NCI-H146 treated with DMSO at 0.1 percent for 48 hours (cell line): ENCODE data around the gene HEPHL1.
"Not testable (repeated sequence)": the region's sequence is repeated elsewhere in the genome, so short reads cannot be mapped to it uniquely, and the experiment has no call there.

Source experiments
- DNase-seq: peaks from one replicate; lab custom pipeline; 2025; ENCODE audit not compliant: unreplicated experiment; lab: John Stamatoyannopoulos, UW

Gene HEPHL1

GRCh38 chr11:94148189-94148588, 127.0 kb downstream of the HEPHL1 start:
- no peak for DNase-seq

DNA sequence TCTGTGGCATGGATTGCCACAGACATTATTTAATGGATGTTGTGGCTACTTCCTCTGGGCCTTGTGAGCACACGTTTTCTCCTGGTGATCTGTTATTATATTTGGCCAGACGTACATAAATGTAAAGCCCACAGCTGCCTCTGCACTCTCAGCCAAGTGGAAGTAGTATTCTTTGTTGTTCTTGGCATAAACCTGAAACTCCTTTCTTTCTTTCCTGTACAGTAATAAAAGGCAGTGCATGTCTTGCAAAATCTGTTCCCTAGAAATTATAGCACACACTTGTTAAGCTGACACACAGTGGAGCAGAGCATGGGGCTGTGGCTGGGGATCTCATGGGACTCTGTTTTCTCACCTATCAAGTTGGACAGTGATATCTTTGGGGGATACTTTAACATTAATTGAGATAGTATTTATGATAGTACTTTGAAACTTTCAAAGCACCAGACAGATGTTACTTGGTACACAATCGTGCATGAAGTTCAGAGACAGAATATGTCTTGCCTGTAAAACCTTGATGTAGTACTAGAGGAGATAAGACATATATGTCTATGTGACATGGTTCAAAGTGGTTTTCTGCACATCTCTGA, 128.4 kb downstream of the HEPHL1 start:
- no peak for DNase-seq

- DNase-seq, result no peak
These were observed 128.9 kb downstream of the HEPHL1 start for GRCh38 chr11:94150056-94150455.

GRCh38 chr11:94150704-94151685, 129.8 kb downstream of the HEPHL1 start:
- no peak for DNase-seq

GRCh38 chr11:94151903-94152677, 130.9 kb downstream of the HEPHL1 start:
- DNase-seq, result no peak

DNA sequence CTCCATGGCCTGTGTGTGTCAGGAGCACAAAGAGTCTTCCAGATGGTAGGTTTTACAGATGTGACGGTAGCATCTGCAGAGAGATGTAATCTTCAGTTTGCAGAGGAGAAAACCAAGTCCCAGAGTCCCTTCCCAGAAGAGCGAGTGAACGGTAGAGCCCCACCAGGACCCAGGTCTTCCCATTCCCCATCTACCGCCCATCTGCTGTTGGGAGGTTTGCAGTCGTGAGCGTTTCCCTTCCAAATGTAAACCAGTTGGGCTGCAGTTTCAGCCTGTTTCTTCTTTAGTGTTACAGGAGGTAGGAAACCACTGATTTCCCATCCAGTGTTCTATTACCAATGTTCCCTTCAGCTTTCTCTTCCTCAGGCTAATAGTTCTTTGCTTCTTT, 131.5 kb downstream of the HEPHL1 start:
- no peak for DNase-seq

DNA sequence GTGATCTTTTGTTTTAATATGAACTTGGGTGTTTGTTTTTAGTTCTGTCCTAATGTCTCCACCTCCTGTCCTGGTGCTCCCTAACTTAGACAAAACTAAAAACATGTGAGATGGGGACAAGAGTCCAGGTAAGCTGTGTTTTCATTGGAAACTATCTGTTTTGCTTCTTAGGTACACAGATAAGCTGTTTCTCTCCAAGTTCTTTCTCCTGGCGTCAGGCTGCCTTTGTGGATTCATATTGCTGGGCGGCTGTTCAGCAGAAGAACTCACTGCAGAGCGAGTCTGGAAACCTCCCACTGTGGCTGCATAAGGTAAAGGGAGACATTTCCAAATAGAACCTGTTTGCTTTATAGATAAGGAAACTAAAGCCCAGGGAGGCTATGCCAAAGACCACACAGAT, 132.2 kb downstream of the HEPHL1 start:
- no peak for DNase-seq

DNA sequence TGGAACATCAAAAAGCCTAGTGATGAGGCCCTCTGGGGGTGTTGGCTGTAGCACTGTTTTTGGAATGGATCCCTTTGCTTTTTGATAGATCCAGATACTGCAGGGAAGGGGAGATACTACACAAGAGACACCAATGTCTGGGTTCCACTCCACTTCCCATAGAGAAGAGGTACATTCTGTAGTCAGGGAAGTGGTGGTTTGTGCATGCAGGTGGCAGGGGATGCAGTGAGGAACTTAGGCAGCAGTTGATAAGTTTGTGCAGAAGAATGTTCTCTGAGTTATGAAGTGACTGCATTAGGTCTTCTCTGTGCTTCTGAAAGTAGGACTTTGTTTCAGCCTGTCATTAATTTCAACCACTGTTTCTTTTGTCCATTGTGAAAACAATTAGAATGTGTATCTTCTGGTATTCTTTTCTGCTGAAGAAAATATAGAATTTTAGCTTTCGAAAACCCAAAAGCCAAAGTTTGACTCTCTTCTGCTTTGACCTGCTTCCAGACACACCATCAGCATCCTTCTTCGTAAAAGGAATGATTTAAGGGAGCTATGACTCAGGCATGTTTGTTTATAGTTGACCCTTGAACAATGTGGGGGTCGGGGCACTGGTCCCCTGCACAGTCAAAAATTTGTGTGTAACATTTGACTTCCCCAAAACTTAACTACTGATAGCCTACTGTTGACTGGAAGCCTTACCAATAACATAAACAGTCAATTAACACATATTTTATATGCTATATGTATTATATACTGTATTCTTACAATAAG, 133.1 kb downstream of the HEPHL1 start:
- no peak for DNase-seq

DNA sequence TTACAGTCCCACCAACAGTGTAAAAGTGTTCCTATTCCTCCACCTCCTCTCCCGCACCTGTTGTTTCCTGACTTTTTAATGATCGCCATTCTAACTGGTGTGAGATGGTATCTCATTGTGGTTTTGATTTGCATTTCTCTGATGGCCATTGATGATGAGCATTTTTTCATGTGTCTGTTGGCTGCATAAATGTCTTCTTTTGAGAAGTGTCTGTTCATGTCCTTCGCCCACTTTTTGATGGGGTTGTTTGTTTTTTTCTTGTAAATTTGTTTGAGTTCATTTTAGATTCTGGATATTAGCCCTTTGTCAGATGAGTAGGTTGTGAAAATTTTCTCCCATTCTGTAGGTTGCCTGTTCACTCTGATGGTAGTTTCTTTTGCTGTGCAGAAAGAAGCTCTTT, 136.2 kb downstream of the HEPHL1 start:
- DNase-seq, result not testable (repeated sequence)
